Mononuclear cell (primary cell): ENCODE measurements around the gene HHATL. TPM values are rescaled to one million over a fixed set of nuclear protein-coding genes. Genes with fewer than 3 reads are reported as not detected.

Experiments
- H3K27me3 ChIP-seq: 2 replicates; pipeline ENCODE4 v1.6.0; 2011; ENCODE audit warnings: low read length, control low read depth; ENCODE audit not compliant: insufficient read depth
- H3K4me1 ChIP-seq: 2 replicates; pipeline ENCODE4 v1.5.1; 2011; ENCODE audit warnings: mild to moderate bottlenecking, low read length, control low read depth; ENCODE audit not compliant: insufficient read depth
- H3K4me3 ChIP-seq: 2 replicates; pipeline ENCODE4 v1.5.1; 2011; ENCODE audit warnings: mild to moderate bottlenecking, low read length, moderate library complexity
- H3K9me3 ChIP-seq: 2 replicates; pipeline ENCODE4 v1.5.1; 2011; ENCODE audit warnings: low read depth, mild to moderate bottlenecking, control low read depth, low read length
- total RNA-seq: library from RNA; depleted of rRNA; stranded (reverse); fragments of >200 nt; gene quantifications from one replicate; pipeline ENCODE4 v1.2.3, GENCODE V29; 2012

HHATL gene
- total RNA-seq, 1 donor, result not detected

DNA sequence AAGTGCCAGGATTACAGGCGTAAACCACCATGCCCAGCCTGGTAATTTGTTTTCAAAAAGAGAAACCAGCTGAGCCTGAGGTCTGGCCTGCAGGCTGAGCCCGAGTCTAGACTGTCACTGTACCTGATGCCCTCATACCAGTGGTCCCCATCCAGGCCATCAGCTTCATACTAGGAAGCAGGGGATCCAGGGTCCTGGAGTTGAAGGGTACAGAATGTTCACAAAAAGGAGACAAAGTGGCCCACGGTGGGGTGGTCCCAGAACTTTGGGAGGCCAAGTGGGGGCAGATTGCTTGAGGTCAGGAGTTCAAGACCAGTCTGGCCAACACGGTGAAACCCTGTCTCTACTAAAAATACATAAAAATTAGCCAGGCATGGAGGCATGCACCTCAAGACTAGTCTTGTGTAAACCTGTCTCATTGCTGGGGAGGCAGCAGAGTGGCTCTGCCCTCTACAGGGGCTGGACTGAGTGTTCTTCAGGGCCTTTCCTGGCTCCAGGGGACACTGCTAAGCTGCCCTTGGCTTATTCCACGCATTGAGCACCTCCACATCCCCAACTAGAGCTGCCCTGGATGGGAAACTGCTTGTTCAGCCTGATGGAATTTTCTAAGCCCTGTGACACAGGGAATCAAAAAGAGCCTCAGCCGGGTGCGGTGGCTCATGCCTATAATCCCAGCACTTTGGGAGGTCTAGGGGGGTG, 7.9 kb upstream of the HHATL start:
- no peaks in the 10 kb centered on the region for H3K4me1 ChIP-seq
- no peak overlapping the region for H3K4me3 ChIP-seq
- H3K27me3 ChIP-seq, result no peaks in the 10 kb centered on the region
- H3K9me3 ChIP-seq, result no peaks in the 10 kb centered on the region

DNA sequence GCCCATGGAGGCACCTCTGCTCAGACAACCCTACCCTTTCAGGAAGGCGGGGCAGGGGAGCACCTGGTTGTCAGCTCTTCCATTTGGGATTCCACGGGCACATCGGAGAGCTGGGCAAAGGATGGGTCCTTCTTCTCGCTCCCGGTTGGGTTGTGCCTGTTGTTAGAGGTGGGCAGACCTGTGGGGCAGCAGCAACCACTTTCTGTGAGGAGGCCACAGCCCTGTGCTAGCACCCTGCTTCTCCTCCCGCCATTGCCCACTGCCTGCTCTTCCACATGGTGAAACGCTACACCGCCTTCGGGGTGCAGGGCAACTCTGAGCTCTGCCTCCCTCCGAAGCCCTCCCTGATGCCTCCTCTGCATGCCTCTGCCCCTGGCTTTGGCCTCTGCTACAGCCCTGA, 7.0 kb upstream of the HHATL start:
- H3K4me3 ChIP-seq, result no peak overlapping the region
- H3K9me3 ChIP-seq, result no peaks in the 10 kb centered on the region
- no peaks in the 10 kb centered on the region for H3K4me1 ChIP-seq
- H3K27me3 ChIP-seq, result no peaks in the 10 kb centered on the region

DNA sequence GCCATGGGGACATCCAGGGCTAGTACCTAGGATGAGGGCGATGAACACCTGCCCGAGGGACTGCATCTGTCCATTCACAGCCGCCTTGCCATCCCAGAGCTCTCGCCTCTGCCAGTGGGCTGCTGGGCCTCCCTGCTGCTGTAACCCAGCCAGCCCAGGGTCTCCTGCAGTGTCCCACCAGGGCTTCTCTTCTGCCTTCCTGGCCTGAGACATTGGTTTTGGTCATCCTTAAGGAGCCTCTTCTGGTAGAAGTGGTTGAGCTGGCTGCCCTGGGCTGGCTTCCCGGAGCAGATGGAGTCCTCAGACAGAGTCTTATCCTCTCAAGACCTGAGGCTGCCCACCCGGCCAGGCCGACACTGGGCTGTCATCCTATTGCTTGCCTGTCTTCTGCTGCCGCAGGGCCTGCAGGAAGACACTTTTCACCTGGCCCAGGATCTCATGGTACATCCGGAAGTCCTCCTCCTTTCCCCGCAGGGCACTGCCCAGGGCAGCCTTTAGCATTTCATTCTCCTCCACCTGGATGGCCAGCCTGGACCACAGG, 6.1 kb upstream of the HHATL start:
- Histone ChIP-seq H3K27me3 (no peaks in the 10 kb centered on the region), H3K4me3 (no peak overlapping the region), H3K4me1 (no peaks in the 10 kb centered on the region), H3K9me3 (no peaks in the 10 kb centered on the region)

DNA sequence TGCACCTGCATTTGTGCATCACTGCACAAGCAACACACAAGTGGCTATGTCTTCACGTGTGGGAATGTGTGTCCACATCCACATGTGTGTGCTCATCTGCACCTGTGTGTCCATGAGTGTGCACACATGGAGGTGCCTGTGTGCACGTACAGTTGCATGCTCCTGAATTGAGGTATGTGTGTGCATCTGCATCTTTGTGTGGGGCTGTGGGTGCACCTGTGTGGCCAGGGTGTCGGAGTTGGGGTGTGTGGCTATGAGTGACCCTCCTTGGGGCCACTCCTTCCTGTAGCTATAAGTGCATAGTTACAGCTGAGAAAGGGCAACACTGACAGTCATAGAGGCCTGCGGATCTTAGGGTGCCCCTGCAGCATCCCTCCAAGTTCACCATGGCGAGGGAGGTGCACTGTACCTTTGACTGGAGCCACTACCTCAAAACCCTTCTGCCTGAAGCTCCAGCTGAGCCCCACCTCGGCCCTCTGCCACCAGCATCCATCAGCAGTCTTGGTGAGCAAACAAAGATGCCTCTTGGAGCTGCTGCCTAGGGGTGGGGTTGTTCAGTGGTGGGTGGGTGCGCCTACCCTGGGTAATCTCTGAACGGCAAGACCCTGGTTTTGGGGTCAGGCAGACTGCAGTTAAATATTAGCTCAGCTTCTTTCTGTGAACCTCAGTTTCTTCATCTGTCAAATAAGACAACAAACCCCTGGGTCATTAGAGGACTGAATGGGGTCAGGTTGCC, 5.2 kb upstream of the HHATL start:
- Histone ChIP-seq H3K4me3 (no peak overlapping the region), H3K9me3 (no peaks in the 10 kb centered on the region), H3K27me3 (no peaks in the 10 kb centered on the region), H3K4me1 (no peaks in the 10 kb centered on the region)

DNA sequence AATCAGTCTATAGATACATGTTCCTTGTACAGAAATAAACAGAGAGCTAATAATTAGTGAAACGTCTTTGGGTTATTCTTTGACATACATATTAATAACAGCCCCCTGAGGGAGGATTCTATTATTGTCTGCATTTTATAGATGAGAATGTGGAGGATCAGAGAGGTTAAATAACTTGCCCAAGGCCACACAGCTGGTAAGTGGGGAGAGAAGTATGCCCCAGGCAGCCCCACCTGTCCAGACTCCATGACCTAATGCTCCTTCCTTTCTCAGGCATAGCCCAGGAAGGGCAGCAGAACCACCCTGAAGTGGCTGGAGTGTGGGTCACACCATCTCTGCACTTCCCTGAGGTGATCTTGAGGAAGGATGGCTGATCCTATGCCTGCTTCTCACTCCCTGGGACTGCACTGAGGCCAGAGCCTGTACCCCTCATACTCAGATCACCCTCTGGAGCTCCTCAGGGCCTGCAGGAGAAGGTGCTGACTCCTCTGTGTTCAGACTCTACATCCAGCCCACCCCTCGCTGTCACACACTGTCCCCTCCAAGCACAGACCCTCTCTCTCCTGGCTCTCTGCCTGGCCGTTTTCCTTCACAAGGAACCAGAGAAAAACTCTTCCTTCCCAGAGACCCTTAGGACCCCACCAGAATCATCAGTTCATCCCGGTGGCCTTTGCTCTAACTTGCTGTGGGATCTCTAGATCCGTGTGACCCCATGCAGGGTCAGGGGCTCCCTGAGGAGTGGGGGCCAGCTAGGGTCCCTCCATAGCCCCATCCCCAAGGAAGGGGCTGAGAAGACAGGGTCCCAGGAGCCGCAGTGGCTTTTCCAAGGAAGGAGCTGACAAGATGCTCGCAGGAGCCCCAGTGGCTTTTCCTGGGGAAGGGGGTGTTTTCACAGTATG, 4.4 kb upstream of the HHATL start:
- Histone ChIP-seq H3K27me3 (no peaks in the 10 kb centered on the region), H3K9me3 (no peaks in the 10 kb centered on the region)

DNA sequence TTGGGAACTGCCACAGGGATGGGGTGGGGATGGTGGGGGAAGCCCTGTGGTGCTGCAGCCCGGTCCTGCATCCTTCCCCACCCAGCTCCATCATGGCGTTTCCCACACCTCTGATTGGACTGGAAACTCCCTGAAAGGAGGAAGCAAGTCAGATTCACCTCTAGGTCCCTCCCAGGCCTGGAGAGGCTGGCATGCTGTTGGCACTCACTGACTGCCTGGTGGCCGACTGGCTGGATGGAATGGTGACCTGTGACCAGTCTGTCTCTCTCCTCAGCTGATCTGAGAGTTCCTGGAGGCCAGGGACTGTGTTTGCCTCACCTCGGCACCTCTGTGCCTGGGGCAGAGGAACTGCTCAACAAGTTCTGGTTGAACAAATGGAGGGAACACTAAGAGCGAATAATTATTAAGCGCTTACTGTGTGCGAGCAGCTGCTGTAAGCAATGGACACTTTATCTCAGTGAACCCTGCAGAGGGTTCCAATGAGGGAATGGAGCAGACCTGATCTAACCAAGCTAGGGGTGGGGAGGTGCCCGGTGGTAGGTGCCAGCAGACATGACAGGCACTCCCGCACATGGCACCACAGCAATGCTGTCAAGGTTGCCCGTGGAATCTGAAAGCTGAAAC, 3.5 kb upstream of the HHATL start:
- H3K27me3 ChIP-seq, result no peaks in the 10 kb centered on the region
- H3K9me3 ChIP-seq, result no peaks in the 10 kb centered on the region
- no peaks in the 10 kb centered on the region for H3K4me1 ChIP-seq
- H3K4me3 ChIP-seq, result no peak overlapping the region

More for the DNA sequence above, 4.4 kb upstream of the HHATL start:
- no peak overlapping the region for H3K4me3 ChIP-seq
- no peaks in the 10 kb centered on the region for H3K4me1 ChIP-seq

DNA sequence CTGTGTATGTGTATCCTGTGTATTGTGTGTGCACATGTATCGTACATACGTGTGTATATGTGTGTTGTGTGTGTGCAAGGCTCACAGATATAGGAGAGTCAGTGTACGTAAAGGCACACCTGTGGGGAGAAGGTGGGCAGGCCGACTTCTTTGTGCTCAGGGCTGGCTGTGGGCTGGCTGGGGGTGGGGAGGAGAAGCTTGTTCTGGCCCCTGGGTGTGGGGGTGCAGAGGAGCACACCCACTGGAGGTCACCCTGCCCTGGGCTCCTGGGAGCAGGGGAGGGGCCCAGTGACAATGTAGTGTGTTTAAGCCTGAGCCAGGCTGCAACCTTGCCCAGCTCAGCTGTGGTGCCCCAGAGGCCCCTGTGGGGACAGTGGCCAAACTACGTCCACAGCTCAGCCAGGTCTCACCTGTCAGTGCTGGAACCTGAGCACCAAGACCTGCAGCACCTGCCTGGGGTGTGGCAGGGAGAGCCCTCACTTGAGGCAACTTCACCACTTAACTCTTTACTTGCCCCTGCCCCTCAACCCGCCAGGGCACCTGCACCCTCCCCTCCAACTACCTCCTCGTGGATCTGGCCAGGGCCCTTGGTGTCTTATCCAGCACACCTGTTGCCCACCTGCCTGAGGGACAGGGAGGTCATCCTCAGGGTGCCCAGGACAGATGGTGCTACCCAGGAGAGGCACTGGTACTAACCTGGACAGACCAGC, 2.6 kb upstream of the HHATL start:
- Histone ChIP-seq H3K4me1 (no peaks in the 10 kb centered on the region), H3K4me3 (no peak overlapping the region), H3K27me3 (no peaks in the 10 kb centered on the region), H3K9me3 (no peaks in the 10 kb centered on the region)

DNA sequence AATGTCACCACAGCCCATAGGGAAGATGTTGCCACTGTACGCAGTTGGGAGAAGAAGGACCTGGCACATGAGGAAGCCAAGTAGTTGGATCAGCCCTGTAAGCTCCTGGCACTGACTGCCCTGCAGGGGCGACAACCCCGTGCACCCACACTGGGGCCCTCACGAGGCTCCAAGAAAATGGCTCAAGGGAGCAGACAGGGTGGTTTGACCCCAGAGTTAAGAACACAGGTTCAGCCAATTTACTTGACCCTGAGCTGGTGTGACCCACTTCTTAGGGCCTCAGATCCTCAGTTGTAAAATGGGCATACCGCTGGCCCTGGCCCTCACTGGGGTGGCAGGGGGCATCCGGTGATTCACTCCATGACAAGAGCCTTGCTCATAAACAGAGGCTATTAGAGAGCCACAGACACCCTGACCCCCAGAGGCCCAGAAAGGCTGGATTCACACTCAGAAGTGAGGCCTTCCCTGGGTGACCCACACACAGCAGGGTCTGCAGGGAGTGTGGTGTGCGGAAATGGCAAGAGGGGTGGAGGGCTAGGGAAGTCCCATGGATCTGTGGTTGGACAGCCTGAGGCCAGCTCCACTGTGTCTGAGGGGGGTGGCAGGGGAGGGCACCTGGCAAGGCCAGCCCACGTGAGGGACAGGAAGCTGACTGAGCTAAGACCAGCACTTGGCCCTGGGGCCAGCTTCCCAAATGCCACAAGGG, 1.7 kb upstream of the HHATL start:
- no peaks in the 10 kb centered on the region for H3K9me3 ChIP-seq
- H3K27me3 ChIP-seq, result no peaks in the 10 kb centered on the region
- no peaks in the 10 kb centered on the region for H3K4me1 ChIP-seq

DNA sequence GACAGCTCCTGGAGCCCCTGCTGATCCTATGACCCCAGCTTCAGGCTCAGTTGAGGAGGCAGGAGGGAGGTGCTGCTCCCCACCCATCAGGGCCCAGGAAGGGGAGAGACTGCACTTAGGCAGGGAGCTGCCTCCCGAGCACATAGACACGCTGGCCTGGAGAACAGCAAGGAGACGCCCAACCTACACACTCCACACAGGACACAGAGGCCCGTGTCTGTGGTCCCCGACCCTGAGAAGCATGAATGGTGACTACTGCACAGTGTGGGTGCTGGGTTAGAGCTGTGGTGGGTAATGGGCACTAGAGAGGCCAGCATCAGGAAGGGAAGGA, 1.1 kb upstream of the HHATL start:
- no peaks in the 10 kb centered on the region for H3K27me3 ChIP-seq
- no peaks in the 10 kb centered on the region for H3K9me3 ChIP-seq

More for the DNA sequence above, 1.7 kb upstream of the HHATL start:
- H3K4me3 ChIP-seq, result no peak overlapping the region

DNA sequence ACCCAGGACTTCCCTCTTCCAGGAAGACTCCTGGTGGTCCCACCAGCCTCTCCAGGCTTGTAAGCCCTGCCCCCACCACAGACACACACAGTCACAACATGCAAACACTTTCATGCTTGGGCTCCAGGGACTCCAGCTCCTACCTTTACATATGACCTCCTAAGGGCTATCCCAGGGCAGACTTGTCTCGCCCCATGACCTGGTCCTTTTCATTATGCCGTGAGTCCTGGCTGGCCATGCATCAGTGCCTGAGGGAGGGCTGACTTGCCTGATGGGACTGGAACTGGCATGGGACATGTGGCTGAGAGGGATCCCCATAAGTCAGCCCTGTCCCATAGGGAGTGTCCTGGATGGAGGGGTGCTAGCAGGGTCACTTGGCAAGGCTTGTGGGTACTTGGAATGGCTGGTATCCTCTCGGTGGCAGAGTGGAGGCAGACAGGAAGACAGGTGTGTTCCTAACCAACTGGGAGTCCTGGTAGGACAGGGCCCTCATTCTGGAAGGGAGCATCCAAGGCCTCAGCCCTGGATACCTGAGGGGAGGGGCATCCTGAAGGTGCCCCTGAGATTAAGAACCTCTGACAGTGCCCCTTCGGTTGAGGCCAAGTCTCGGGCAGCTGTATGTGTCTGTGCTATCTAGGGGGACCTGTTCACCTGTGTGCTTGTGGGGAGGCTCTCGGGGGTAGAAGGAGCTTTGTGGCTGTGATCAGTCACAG, 540 bp upstream of the HHATL start:
- Histone ChIP-seq H3K9me3 (no peaks in the 10 kb centered on the region), H3K27me3 (no peaks in the 10 kb centered on the region)

More for the DNA sequence above, 1.1 kb upstream of the HHATL start:
- Histone ChIP-seq H3K4me1 (no peaks in the 10 kb centered on the region), H3K4me3 (no peak overlapping the region)

DNA sequence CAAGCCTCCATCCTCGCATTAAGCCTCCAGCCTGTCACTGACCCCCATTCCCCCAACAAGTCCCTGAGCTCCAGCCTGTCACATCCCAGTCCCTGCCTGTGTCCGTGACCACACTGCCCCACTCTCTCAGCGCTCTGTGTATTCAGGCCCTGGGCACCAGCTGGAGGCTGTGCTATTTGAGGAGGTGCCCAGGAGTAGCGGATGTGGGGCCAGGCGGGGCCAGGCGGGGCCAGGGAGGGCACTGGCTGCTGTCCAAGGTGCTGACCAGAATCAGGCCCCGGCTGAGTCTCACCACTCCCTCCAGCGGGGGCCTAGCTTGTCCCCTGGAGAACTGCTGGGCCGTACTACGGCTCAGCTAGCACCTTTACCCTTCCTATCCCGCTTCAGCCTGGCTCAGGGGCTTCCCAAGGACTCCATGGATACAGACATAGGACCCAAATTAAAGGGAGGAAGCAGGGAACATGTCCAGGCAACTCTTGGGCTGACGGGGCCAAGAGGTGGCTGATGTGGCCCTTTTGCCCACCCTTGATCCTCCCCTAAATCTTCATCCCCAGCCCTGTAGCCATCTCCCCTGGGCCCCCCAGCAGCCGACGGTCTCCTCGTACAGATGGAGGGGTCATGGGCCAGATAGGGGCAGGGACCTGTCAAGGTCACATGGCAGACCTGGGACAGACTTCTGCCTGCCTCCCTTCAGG, 1.1 kb downstream of the HHATL start:
- no peaks in the 10 kb centered on the region for H3K9me3 ChIP-seq
- H3K27me3 ChIP-seq, result no peaks in the 10 kb centered on the region
- no peaks in the 10 kb centered on the region for H3K4me1 ChIP-seq
- H3K4me3 ChIP-seq, result no peak overlapping the region

More for the DNA sequence above, 540 bp upstream of the HHATL start:
- H3K4me3 ChIP-seq, result no peak overlapping the region
- no peaks in the 10 kb centered on the region for H3K4me1 ChIP-seq

DNA sequence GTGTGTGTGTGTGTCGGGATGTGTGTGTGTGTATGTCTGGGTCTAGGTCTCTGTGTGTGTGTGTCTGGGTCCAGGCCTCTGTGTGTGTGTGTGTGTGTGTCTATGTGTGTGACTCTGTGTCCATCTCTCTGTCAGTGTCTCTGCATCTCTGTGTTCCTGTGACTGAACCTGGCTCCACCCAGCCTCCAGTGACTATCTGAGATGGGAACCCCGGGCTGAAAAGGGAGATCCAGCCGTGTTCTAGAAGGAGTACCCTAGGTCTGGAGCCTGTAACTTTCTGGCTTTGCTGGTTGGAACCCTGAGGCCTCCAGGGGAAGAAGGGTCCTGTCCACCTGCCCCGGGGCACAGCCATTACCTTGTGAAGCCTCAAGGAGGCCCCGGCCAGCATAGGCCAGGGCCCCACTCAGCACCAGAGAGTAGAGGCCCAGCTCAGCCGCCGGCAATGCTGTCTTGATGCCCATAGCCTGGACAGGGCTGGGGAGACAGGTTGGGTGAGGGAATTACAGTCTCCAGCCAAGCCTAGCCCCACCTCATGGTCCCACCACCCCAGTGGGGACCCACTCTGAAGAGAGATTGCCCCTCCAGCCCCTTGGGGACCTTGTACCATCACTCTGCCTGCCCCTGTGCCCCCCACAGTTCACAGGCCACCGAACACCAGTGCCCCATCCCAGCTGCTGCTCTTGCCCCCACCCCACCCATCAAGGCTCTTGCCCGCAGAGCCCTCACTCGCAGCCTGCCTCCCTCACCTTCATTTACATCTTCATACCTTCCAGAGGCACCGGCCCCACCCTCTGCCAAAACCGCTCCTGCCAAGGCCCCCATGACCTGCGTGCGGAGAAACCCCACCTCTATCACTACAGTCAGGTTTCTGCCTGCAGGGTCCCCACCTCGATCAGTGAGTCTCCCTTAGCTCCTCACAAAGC, 2.0 kb downstream of the HHATL start:
- Histone ChIP-seq H3K9me3 (no peaks in the 10 kb centered on the region), H3K4me1 (no peaks in the 10 kb centered on the region), H3K4me3 (no peak overlapping the region), H3K27me3 (no peaks in the 10 kb centered on the region)
